Measurements from ENCODE around the gene FSTL1.

Gene FSTL1

GRCh38 chr3:120462409-120462959 is 11.7 kb upstream of the FSTL1 start:
- DNase-seq: no peak

GRCh38 chr3:120461416-120461815 is 10.6 kb upstream of the FSTL1 start:
- DNase-seq: no peak

GRCh38 chr3:120460862-120461261 is 10.1 kb upstream of the FSTL1 start:
- no peak for DNase-seq

GRCh38 chr3:120460181-120460790 is 9.5 kb upstream of the FSTL1 start:
- no peak for DNase-seq

- DNase-seq: no peak
These were observed 8.4 kb upstream of the FSTL1 start for GRCh38 chr3:120459196-120459595.

- DNase-seq: no peak
These were observed 7.0 kb upstream of the FSTL1 start for GRCh38 chr3:120457827-120458226.

- DNase-seq: no peak
These were observed 3.4 kb upstream of the FSTL1 start for GRCh38 chr3:120454076-120454689.

- DNase-seq: no peak
These were observed 2.0 kb upstream of the FSTL1 start for GRCh38 chr3:120452816-120453215.

- DNase-seq: no peak
These were observed 1.0 kb upstream of the FSTL1 start for GRCh38 chr3:120451806-120452205.

- no peak for DNase-seq
These were observed 525 bp upstream of the FSTL1 start for GRCh38 chr3:120451272-120451761.

GRCh38 chr3:120449701-120450599 is 842 bp downstream of the FSTL1 start:
- no peak for DNase-seq

- DNase-seq: no peak
These were observed 1.5 kb downstream of the FSTL1 start for GRCh38 chr3:120449251-120449650.

GRCh38 chr3:120448756-120449155 is 2.0 kb downstream of the FSTL1 start:
- no peak for DNase-seq

- DNase-seq: no peak
These were observed 3.7 kb downstream of the FSTL1 start for GRCh38 chr3:120446891-120447668.

GRCh38 chr3:120445654-120446053 is 5.1 kb downstream of the FSTL1 start:
- no peak for DNase-seq

- DNase-seq: no peak
These were observed 7.1 kb downstream of the FSTL1 start for GRCh38 chr3:120443626-120444123.

- DNase-seq: no peak
These were observed 7.7 kb downstream of the FSTL1 start for GRCh38 chr3:120442975-120443517.

- no peak for DNase-seq
These were observed 9.0 kb downstream of the FSTL1 start for GRCh38 chr3:120441776-120442175.

GRCh38 chr3:120440762-120441161 is 10.0 kb downstream of the FSTL1 start:
- no peak for DNase-seq

GRCh38 chr3:120440001-120440703 is 10.6 kb downstream of the FSTL1 start:
- DNase-seq: no peak

- no peak for DNase-seq
These were observed 12.0 kb downstream of the FSTL1 start for GRCh38 chr3:120438665-120439370.
